ENCODE measurements around the gene DMAP1.
"Not testable (repeated sequence)": the region's sequence is repeated elsewhere in the genome, so short reads cannot be mapped to it uniquely, and the experiment has no call there.

DMAP1 gene, protein sequence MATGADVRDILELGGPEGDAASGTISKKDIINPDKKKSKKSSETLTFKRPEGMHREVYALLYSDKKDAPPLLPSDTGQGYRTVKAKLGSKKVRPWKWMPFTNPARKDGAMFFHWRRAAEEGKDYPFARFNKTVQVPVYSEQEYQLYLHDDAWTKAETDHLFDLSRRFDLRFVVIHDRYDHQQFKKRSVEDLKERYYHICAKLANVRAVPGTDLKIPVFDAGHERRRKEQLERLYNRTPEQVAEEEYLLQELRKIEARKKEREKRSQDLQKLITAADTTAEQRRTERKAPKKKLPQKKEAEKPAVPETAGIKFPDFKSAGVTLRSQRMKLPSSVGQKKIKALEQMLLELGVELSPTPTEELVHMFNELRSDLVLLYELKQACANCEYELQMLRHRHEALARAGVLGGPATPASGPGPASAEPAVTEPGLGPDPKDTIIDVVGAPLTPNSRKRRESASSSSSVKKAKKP

DNA sequence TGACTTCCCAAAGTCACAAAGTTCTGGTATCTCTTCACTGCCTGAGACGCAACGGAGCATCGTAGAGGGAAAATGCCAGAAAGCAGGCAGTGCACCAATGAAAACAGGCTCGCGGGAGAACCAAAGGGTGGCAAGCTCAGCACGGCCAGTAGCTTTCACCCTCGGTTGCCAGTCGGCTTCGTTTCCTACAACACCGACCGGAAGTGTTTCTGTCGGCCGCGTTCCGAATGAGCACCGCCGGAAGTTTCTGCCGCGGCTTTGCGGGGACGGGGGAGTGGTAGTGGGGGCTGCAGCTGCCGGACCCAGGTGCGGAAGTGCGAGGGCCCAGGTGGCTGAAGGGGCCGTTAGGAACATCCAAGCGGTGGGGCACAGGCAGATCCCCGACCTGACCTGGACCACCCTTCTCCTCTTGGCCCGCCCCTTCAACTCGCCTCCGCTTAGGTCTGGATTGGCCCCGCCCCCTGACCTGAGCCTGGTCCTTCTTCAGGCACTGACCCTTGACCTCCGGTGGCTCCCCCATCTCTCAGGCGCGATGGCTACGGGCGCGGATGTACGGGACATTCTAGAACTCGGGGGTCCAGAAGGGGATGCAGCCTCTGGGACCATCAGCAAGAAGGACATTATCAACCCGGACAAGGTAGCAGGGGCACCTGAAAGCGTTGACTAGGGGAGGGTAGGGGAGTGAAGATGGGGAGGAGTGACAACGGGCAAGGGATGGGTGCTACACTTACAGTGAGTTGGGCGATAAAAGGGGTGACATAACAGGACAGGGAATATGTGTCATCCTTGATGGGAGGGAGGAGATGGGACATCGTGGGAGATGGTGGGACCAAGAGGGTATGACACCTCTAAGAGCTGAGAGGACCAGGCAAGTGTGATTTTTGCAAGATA is at the start of gene DMAP1:
Gene DMAP1, plus strand, starts transcription at position 250 of the 891 bp plus-strand sequence. Its CDS starts 283 bp downstream, at position 533.
- ChIA-PET CTCF (interaction anchor here (0.9 to 2.4 kb wide), 11 partner anchors 9 to 439 kb away, joined by 3 to 7 read pairs (median 3); no protein-coding TSS in a partner anchor), POLR2A (interaction anchor here (1.1 kb wide), 1 partner anchor 418 kb away, joined by 4 read pairs; no protein-coding TSS in a partner anchor)
- DNase-seq (ENCODE audit: extremely low spot score): peak; percentile 79
- no peak for TF ChIP-seq CTCF (IDR thresholded peaks at IDR 0.05; ENCODE audit: control extremely low read depth, extremely low read depth, low read depth, missing control alignments)

DNA sequence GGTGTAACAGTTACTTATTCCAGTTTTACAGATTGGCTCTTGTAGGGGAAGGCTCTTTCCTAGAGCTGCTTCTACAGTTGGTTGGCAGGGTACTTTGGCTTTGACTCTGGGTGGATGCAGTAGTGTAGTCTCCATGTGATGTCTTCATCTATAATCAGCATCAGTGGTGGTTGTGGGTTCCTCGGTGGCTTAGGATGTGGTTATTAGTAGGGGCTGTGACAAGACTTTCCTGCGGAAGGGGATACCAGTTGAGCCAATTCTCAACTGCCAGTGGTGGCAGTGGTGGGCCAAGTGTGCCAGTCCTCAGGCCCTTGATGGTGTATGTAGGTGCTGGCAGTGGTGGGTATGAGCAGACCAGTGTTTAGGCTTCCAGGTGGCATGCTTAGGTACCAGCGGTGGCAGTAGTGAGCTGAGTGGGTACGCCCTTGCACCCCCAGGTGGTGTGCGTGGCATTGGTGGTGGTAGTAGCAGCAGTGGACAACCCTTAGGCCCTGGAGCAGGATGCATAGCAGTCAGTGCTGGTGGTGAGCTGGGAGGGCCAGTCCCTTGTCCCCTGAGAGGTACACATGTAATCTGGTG is 44.7 kb upstream of the DMAP1 start:
- ChIA-PET POLR2A (no interaction called here), CTCF (no interaction called here)
- no peak for TF ChIP-seq CTCF (IDR thresholded peaks at IDR 0.05; ENCODE audit: control extremely low read depth, extremely low read depth, low read depth, missing control alignments)
- no peak for DNase-seq (ENCODE audit: extremely low spot score)

GRCh38 chr1:44170281-44170823 is 42.9 kb upstream of the DMAP1 start:
- CTCF ChIA-PET: interaction anchor here (0.8 to 1.6 kb wide), 4 partner anchors 10 to 236 kb away, joined by 3 to 8 read pairs (median 3); no protein-coding TSS in a partner anchor
- POLR2A ChIA-PET: no interaction called here
- TF ChIP-seq CTCF (IDR thresholded peaks at IDR 0.05; ENCODE audit: control extremely low read depth, extremely low read depth, low read depth, missing control alignments): no peak
- DNase-seq (ENCODE audit: extremely low spot score): no peak

- CTCF ChIA-PET: interaction anchor here (0.7 kb wide), 1 partner anchor 260 kb away, joined by 3 read pairs; no protein-coding TSS in a partner anchor
- TF ChIP-seq CTCF (IDR thresholded peaks at IDR 0.05; ENCODE audit: control extremely low read depth, extremely low read depth, low read depth, missing control alignments): no peak
- POLR2A ChIA-PET: no interaction called here
- DNase-seq (ENCODE audit: extremely low spot score): no peak
Measured at GRCh38 chr1:44174630-44175029, 38.6 kb upstream of the DMAP1 start.

GRCh38 chr1:44200336-44200735 is 12.9 kb upstream of the DMAP1 start:
- no peak for TF ChIP-seq CTCF (IDR thresholded peaks at IDR 0.05; ENCODE audit: control extremely low read depth, extremely low read depth, low read depth, missing control alignments)
- no peak for DNase-seq (ENCODE audit: extremely low spot score)
- ChIA-PET CTCF (no interaction called here), POLR2A (no interaction called here)

- CTCF ChIA-PET: interaction anchor here (2.4 kb wide), 1 partner anchor 9 kb away, joined by 6 read pairs; no protein-coding TSS in a partner anchor
- DNase-seq (ENCODE audit: extremely low spot score); POLR2A ChIA-PET: not testable (repeated sequence)
Measured at GRCh38 chr1:44206545-44206944, 6.7 kb upstream of the DMAP1 start.
